IMR-90 (cell line): ENCODE measurements around the gene SRGN. TPM values are rescaled to one million over a fixed set of nuclear protein-coding genes. Genes with fewer than 3 reads are reported as not detected.

ENCODE experiments used
- microRNA-seq, 2 experiments: library from miRNA; stranded (forward) in 1 of 2; unstranded in 1 of 2; fragments of 10-50 nt in 1 of 2; fragments of <30 nt in 1 of 2; gene quantifications in 1 of 2; microRNA quantifications in 1 of 2; one replicate each; pipeline versions ENCODE3 to v1.1.0; 2013 to 2020; ENCODE audit not compliant: insufficient read depth in 1 of 2, insufficient read length in 1 of 2, unreplicated experiment in 1 of 2
- polyA plus RNA-seq, 3 experiments: library from polyadenylated mRNA; depleted of rRNA; stranded (reverse); fragments of >200 nt; gene quantifications; 2 replicates each; pipeline ENCODE4 v1.2.3, GENCODE V29; 2012; ENCODE audit warnings: low replicate concordance in 1 of 3
- small RNA-seq, 5 experiments: library from RNA; depleted of rRNA; stranded (forward); fragments of <200 nt; gene quantifications; one replicate each; pipeline ENCODE3, GENCODE V24; 2012
- total RNA-seq: library from RNA; depleted of rRNA; stranded (reverse); fragments of >200 nt; gene quantifications from 2 replicates; pipeline ENCODE4 v1.2.3, GENCODE V29; 2012; rRNA removed

The SRGN gene
- total and polyA plus RNA-seq, 2 of the 4 experiments (the other 2 are of a cell fraction), result 33.3 to 41.4 TPM

Small RNAs within 50 kb of the gene (microRNA-seq; reads per million reads assigned to microRNA genes)
- not detected for gene RF00017 (ENCODE audit: insufficient read depth, insufficient read length)

Small RNAs within 50 kb of the gene (small RNA-seq; reads per million reads assigned to genes)
- gene RF00017, result 0 reads per million in 5 experiments

Other genes starting within 250 kb of the SRGN start
- 55.7 and 74.2 TPM in 2 replicates for gene DDX50, start 186.8 kb upstream of the SRGN start, total RNA-seq
- gene DDX50, start 186.8 kb upstream of the SRGN start, polyA plus RNA-seq (2012; rRNA removed), result 31.1 and 32.5 TPM in 2 replicates
- 73.7 and 109 TPM in 2 replicates for gene DDX21, start 131.9 kb upstream of the SRGN start, total RNA-seq
- 33.9 and 43.2 TPM in 2 replicates for gene DDX21, start 131.9 kb upstream of the SRGN start, polyA plus RNA-seq (2012; rRNA removed)
- gene KIFBP, start 99.3 kb upstream of the SRGN start, total RNA-seq, result 51.3 and 67.2 TPM in 2 replicates
- gene KIFBP, start 99.3 kb upstream of the SRGN start, polyA plus RNA-seq (2012; rRNA removed), result 29.6 and 30.6 TPM in 2 replicates
- gene VPS26A, start 36.1 kb downstream of the SRGN start, total RNA-seq, result 7.2 and 24.7 TPM in 2 replicates
- 12.9 and 18.7 TPM in 2 replicates for gene VPS26A, start 36.1 kb downstream of the SRGN start, polyA plus RNA-seq (2012; rRNA removed)
- 22.5 and 24.4 TPM in 2 replicates for gene SUPV3L1, start 92.1 kb downstream of the SRGN start, total RNA-seq
- gene SUPV3L1, start 92.1 kb downstream of the SRGN start, polyA plus RNA-seq (2012; rRNA removed), result 22.1 and 26.5 TPM in 2 replicates
- gene HKDC1, start 132.2 kb downstream of the SRGN start, total RNA-seq, result under 0.01 TPM in 1 of 2 replicates, not detected in the other
- 0.03 and 0.07 TPM in 2 replicates for gene HKDC1, start 132.2 kb downstream of the SRGN start, polyA plus RNA-seq (2012; rRNA removed)
- gene HK1, start 190.4 kb downstream of the SRGN start, total RNA-seq, result 90.5 and 107 TPM in 2 replicates
- gene HK1, start 190.4 kb downstream of the SRGN start, polyA plus RNA-seq (2012; rRNA removed), result 47.7 and 53.7 TPM in 2 replicates